ENCODE results near the gene GRM6. TPM values are rescaled to one million over a fixed set of nuclear protein-coding genes. Genes with fewer than 3 reads are reported as not detected.

Gene GRM6
- total RNA-seq, 1 experiment from 2014 or later = 0.33 TPM

- Mint-ChIP-seq H3K27ac (no peak overlapping the region), H3K9me3 (peaks cover 74% of the 10 kb centered on the region), H3K36me3 (peaks cover 81% of the 10 kb centered on the region), H3K27me3 (ENCODE audit: low read depth) (peaks cover 40% of the 10 kb centered on the region), H3K4me1 (no peaks in the 10 kb centered on the region), H3K4me3 (no peak overlapping the region)
- TF ChIP-seq TEAD4 (CRISPR knock-in tag; IDR thresholded peaks at IDR 0.05) = no peak
- no peak for TF ChIP-seq ZNF263 (CRISPR knock-in tag; IDR thresholded peaks at IDR 0.05; ENCODE audit: low read depth)
- TF ChIP-seq, protein P1, sequence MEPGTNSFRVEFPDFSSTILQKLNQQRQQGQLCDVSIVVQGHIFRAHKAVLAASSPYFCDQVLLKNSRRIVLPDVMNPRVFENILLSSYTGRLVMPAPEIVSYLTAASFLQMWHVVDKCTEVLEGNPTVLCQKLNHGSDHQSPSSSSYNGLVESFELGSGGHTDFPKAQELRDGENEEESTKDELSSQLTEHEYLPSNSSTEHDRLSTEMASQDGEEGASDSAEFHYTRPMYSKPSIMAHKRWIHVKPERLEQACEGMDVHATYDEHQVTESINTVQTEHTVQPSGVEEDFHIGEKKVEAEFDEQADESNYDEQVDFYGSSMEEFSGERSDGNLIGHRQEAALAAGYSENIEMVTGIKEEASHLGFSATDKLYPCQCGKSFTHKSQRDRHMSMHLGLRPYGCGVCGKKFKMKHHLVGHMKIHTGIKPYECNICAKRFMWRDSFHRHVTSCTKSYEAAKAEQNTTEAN (CRISPR knock-in tag; IDR thresholded peaks at IDR 0.05) = no peak
- no peak for TF ChIP-seq ARID4B (CRISPR knock-in tag; IDR thresholded peaks at IDR 0.05; ENCODE audit: borderline replicate concordance)
- no peak for TF ChIP-seq ZNF423 (CRISPR knock-in tag; IDR thresholded peaks at IDR 0.05)
- no peak for TF ChIP-seq ZNF396 (CRISPR knock-in tag; IDR thresholded peaks at IDR 0.05; ENCODE audit: borderline replicate concordance)
- TF ChIP-seq, protein P2, sequence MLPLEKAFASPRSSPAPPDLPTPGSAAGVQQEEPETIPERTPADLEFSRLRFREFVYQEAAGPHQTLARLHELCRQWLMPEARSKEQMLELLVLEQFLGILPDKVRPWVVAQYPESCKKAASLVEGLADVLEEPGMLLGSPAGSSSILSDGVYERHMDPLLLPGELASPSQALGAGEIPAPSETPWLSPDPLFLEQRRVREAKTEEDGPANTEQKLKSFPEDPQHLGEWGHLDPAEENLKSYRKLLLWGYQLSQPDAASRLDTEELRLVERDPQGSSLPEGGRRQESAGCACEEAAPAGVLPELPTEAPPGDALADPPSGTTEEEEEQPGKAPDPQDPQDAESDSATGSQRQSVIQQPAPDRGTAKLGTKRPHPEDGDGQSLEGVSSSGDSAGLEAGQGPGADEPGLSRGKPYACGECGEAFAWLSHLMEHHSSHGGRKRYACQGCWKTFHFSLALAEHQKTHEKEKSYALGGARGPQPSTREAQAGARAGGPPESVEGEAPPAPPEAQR (CRISPR knock-in tag; IDR thresholded peaks at IDR 0.05) = no peak
- no peak for TF ChIP-seq KAT7 (CRISPR knock-in tag; IDR thresholded peaks at IDR 0.05; ENCODE audit: borderline replicate concordance)
- no peak for TF ChIP-seq SMAD3 (CRISPR knock-in tag; IDR thresholded peaks at IDR 0.05; ENCODE audit: borderline replicate concordance)
- TF ChIP-seq CREM (CRISPR knock-in tag; IDR thresholded peaks at IDR 0.05) = no peak
- no peak for TF ChIP-seq ZNF671 (CRISPR knock-in tag; IDR thresholded peaks at IDR 0.05)
- TF ChIP-seq EMX1 (CRISPR knock-in tag; IDR thresholded peaks at IDR 0.05) = no peak
- TF ChIP-seq, protein P3, sequence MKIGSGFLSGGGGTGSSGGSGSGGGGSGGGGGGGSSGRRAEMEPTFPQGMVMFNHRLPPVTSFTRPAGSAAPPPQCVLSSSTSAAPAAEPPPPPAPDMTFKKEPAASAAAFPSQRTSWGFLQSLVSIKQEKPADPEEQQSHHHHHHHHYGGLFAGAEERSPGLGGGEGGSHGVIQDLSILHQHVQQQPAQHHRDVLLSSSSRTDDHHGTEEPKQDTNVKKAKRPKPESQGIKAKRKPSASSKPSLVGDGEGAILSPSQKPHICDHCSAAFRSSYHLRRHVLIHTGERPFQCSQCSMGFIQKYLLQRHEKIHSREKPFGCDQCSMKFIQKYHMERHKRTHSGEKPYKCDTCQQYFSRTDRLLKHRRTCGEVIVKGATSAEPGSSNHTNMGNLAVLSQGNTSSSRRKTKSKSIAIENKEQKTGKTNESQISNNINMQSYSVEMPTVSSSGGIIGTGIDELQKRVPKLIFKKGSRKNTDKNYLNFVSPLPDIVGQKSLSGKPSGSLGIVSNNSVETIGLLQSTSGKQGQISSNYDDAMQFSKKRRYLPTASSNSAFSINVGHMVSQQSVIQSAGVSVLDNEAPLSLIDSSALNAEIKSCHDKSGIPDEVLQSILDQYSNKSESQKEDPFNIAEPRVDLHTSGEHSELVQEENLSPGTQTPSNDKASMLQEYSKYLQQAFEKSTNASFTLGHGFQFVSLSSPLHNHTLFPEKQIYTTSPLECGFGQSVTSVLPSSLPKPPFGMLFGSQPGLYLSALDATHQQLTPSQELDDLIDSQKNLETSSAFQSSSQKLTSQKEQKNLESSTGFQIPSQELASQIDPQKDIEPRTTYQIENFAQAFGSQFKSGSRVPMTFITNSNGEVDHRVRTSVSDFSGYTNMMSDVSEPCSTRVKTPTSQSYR (CRISPR knock-in tag; IDR thresholded peaks at IDR 0.05) = no peak
- no peak for TF ChIP-seq ETV6 (CRISPR knock-in tag; IDR thresholded peaks at IDR 0.05)
- no peak for TF ChIP-seq ZNF219 (CRISPR knock-in tag; IDR thresholded peaks at IDR 0.05; ENCODE audit: borderline replicate concordance)
- DNase-seq (ENCODE audit: low spot score) (no peak), ATAC-seq (no peak)
- POLR2A ChIA-PET = no interaction called here
- CTCF ChIA-PET = no interaction called here
Observed at GRCh38 chr5:178981381-178981780, 13.7 kb downstream of the GRM6 start.

DNA sequence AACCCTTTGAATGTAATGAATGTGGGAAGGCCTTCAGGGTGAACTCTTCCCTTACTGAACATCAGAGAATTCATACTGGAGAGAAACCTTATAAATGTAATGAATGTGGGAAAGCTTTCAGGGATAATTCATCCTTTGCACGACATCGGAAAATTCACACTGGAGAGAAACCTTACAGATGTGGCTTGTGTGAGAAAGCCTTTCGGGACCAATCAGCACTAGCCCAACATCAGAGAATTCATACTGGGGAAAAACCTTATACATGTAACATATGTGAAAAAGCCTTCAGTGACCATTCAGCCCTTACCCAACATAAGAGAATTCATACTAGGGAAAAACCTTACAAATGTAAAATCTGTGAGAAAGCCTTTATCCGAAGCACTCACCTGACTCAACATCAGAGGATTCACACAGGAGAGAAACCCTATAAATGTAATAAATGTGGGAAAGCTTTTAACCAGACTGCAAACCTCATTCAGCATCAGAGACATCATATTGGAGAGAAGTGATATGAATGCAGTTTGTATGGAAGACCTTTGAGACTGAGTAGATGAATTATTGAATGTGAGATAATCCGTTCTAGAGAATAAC is 29.6 kb downstream of the GRM6 start:
- H3K9me3 Mint-ChIP-seq = peaks cover 83% of the 10 kb centered on the region
- no peak overlapping the region for H3K4me3 Mint-ChIP-seq
- H3K27me3 Mint-ChIP-seq (ENCODE audit: low read depth) = peaks cover 49% of the 10 kb centered on the region
- TF ChIP-seq NR3C1 (CRISPR knock-in tag; conservative IDR thresholded peaks at IDR 0.05; ENCODE audit: low read depth) = no peak
- ChIA-PET CTCF (no interaction called here), POLR2A (no interaction called here)
- H3K27ac Mint-ChIP-seq = no peak overlapping the region
- H3K36me3 Mint-ChIP-seq = peaks cover 92% of the 10 kb centered on the region
- DNase-seq (ENCODE audit: low spot score) (no peak), ATAC-seq (no peak)
- H3K4me1 Mint-ChIP-seq = no peaks in the 10 kb centered on the region

Data from WTC11 (cell line).